Endothelial cell of umbilical vein (primary cell): ENCODE results near the gene PLPP1. TPM values are rescaled to one million over a fixed set of nuclear protein-coding genes. Genes with fewer than 3 reads are reported as not detected.

Source experiments
- BruUV-seq: library from RNA; stranded (reverse); fragments of 400-500 nt; replicated peaks from 2 replicates; lab custom pipeline; 2021; lab: Mats Ljungman, UMichigan
- CTCF ChIA-PET: fragments of 300-600, 350-600 bp; sonication (Branson Sonifier 250); formaldehyde crosslinking; loops from one replicate; lab custom pipeline; 2021; ENCODE audit warnings: antibody characterized with exemption, inconsistent platforms; lab: Charles Lee
- POLR2A ChIA-PET: fragments of 300-600, 350-600 bp; sonication (Branson Sonifier 250); formaldehyde crosslinking; loops from one replicate; lab custom pipeline; 2021; ENCODE audit warnings: antibody characterized with exemption, inconsistent platforms; lab: Charles Lee
- DNase-seq: peaks from one replicate; pipeline ENCODE4 v3.0.0-alpha.2; 2011; ENCODE audit warnings: low read depth, low spot score
- FAIRE-seq: peaks from 2 replicates; lab custom pipeline; 2011; peaks lifted over from hg19 to GRCh38; lab: Jason Lieb, UNC
- H2AFZ ChIP-seq: 2 replicates; pipeline ENCODE4 v1.6.0; 2012; ENCODE audit warnings: low read depth, low read length, control low read depth, inconsistent platforms
- H3K27ac ChIP-seq: 2 replicates; pipeline ENCODE4 v1.5.1; 2011; ENCODE audit warnings: low read depth, mild to moderate bottlenecking, control low read depth, low read length, moderate library complexity; ENCODE audit not compliant: insufficient read depth
- H3K27me3 ChIP-seq, 2 experiments: 2 replicates each; pipeline versions ENCODE4 v1.6.0 to v1.6.1; 2011; ENCODE audit warnings: low read length in 2 of 2, mixed read lengths in 1 of 2; ENCODE audit not compliant: control insufficient read depth in 2 of 2, insufficient read depth in 2 of 2
- H3K36me3 ChIP-seq, 2 experiments: 2 replicates in 1 of 2; 3 replicates in 1 of 2; pipeline ENCODE4 v1.5.1; 2011; ENCODE audit warnings: low read length in 2 of 2, mild to moderate bottlenecking in 1 of 2, moderate library complexity in 1 of 2; ENCODE audit not compliant: control insufficient read depth in 2 of 2, insufficient read depth in 2 of 2; ENCODE audit errors: extremely low read depth in 1 of 2
- H3K4me1 ChIP-seq: 3 replicates; pipeline ENCODE4 v1.5.1; 2011; ENCODE audit warnings: mild to moderate bottlenecking, low read length; ENCODE audit not compliant: control insufficient read depth, insufficient read depth; ENCODE audit errors: extremely low read depth
- H3K4me2 ChIP-seq: 2 replicates; pipeline ENCODE4 v1.6.1; 2011; ENCODE audit warnings: low read length, control low read depth, mixed read lengths; ENCODE audit not compliant: insufficient read depth
- H3K4me3 ChIP-seq, 3 experiments: fragments of 200-600 bp in 1 of 3; sonication (generic), shearing (Covaris generic) in 1 of 3; replicated peaks in 1 of 3; 2 replicates each; pipeline ENCODE4 v1.5.1; 2011 to 2016; ENCODE audit warnings: control low read depth in 3 of 3, low read length in 3 of 3, mild to moderate bottlenecking in 2 of 3, inconsistent platforms in 1 of 3, low read depth in 1 of 3, moderate library complexity in 1 of 3; ENCODE audit not compliant: insufficient read depth in 1 of 3
- H3K79me2 ChIP-seq: 2 replicates; pipeline ENCODE4 v1.6.0; 2012; ENCODE audit warnings: low read length, inconsistent platforms; ENCODE audit not compliant: control insufficient read depth, insufficient read depth
- H3K9ac ChIP-seq: replicated peaks from 2 replicates; pipeline ENCODE3; 2011; ENCODE audit warnings: low read length, control low read depth; ENCODE audit not compliant: insufficient read depth; ENCODE audit errors: extremely low read depth
- H3K9me1 ChIP-seq: replicated peaks from 3 replicates; pipeline ENCODE4 v1.6.0; 2011; ENCODE audit warnings: mild to moderate bottlenecking, low read length; ENCODE audit not compliant: control insufficient read depth, insufficient read depth; ENCODE audit errors: extremely low read depth
- H3K9me3 ChIP-seq: replicated peaks from 2 replicates; pipeline ENCODE4 v1.5.1; 2012; ENCODE audit warnings: low read length, inconsistent platforms; ENCODE audit not compliant: control insufficient read depth, insufficient read depth
- H4K20me1 ChIP-seq: replicated peaks from 2 replicates; pipeline ENCODE3; 2011; ENCODE audit warnings: mild to moderate bottlenecking, low read length; ENCODE audit not compliant: control insufficient read depth, insufficient read depth; ENCODE audit errors: extremely low read depth
- CTCF ChIP-seq, 2 donors: IDR thresholded peaks; 1 replicate in 1 of 2; 2 replicates in 1 of 2; pipeline ENCODE4 v1.5.1; 2011; ENCODE audit warnings: low read length in 2 of 2, mild to moderate bottlenecking in 2 of 2, moderate library complexity in 2 of 2, control low read depth in 1 of 2, inconsistent platforms in 1 of 2, low read depth in 1 of 2; ENCODE audit not compliant: insufficient read depth in 1 of 2; ENCODE audit errors: extremely low read depth in 1 of 2
- EZH2 ChIP-seq: IDR thresholded peaks from 2 replicates; pipeline ENCODE4 v1.6.1; 2012; ENCODE audit warnings: borderline replicate concordance, low read depth, mild to moderate bottlenecking, moderate library complexity, low read length, inconsistent platforms; ENCODE audit not compliant: severe bottlenecking
- FOS ChIP-seq: IDR thresholded peaks from 2 replicates; pipeline ENCODE4 v1.6.1; 2011; ENCODE audit warnings: mild to moderate bottlenecking, low read length, moderate library complexity, borderline replicate concordance; ENCODE audit not compliant: insufficient read depth
- GATA2 ChIP-seq: IDR thresholded peaks from 2 replicates; pipeline ENCODE4 v1.7.0; 2011; ENCODE audit warnings: low read depth, mild to moderate bottlenecking, moderate library complexity, mixed read lengths, low read length; ENCODE audit not compliant: insufficient read length, insufficient read depth
- JUN ChIP-seq: IDR thresholded peaks from 2 replicates; pipeline ENCODE4 v1.6.1; 2011; ENCODE audit warnings: borderline replicate concordance, low read depth; ENCODE audit not compliant: insufficient read length, insufficient read depth
- MAX ChIP-seq: IDR thresholded peaks from 2 replicates; pipeline ENCODE4 v1.6.1; 2011; ENCODE audit not compliant: insufficient read depth, insufficient read length
- MYC ChIP-seq: IDR thresholded peaks from one replicate; pipeline ENCODE4 v1.6.1; 2011; ENCODE audit warnings: mild to moderate bottlenecking, low read depth, low read length
- POLR2A ChIP-seq: IDR thresholded peaks from 2 replicates; pipeline ENCODE4 v1.6.1; 2012; ENCODE audit warnings: low read depth, mild to moderate bottlenecking, control low read depth, low read length
- POLR2AphosphoS5 ChIP-seq: IDR thresholded peaks from 2 replicates; pipeline ENCODE4 v1.6.1; 2012; ENCODE audit warnings: low read depth, mild to moderate bottlenecking, control low read depth, low read length, moderate library complexity; ENCODE audit not compliant: insufficient read depth
- dilution Hi-C: fragments of 300-500 bp; cut with MboI; formaldehyde crosslinking; loops from one replicate; pipeline ENCODE4 v1.15.0; 2019; ENCODE audit warnings: low sequenced_read_pairs; ENCODE audit not compliant: extremely low pct_ligation_motif_present
- intact Hi-C: fragments of 100-400 bp; cut with micrococcal nuclease; formaldehyde crosslinking; loops from one replicate; pipeline ENCODE4 v1.10.0; 2022
- polyA plus RNA-seq, 4 experiments: library from polyadenylated mRNA; depleted of rRNA in 3 of 4; stranded (reverse) in 3 of 4; unstranded in 1 of 4; fragments of >200 nt; gene quantifications; 2 replicates each; pipeline versions ENCODE4 v1.2.1 to v1.2.3, GENCODE V29; 2011 to 2012; ENCODE audit warnings: missing spikeins in 1 of 4
- total RNA-seq: library from RNA; stranded (reverse); gene quantifications from 2 replicates; pipeline ENCODE4 v1.2.3, GENCODE V29; 2021

PLPP1 gene
- total and polyA plus RNA-seq, 2 donors (not counting 3 experiments of a cell fraction or from before 2014, with no cell fraction given): 14.3 to 25.9 TPM

GRCh38 chr5:55497712-55498111 is 37.1 kb downstream of the PLPP1 start:
- POLR2A ChIA-PET: no interaction called here
- CTCF ChIA-PET: no interaction called here
- Histone ChIP-seq H3K79me2 (no peaks in the 10 kb centered on the region), H3K4me2 (no peak overlapping the region), H3K9me1 (no peaks in the 10 kb centered on the region), H3K4me1 (no peaks in the 10 kb centered on the region), H3K4me3 (no peak overlapping the region), H2AFZ (no peak overlapping the region), H3K9ac (no peak overlapping the region), H3K9me3 (no peaks in the 10 kb centered on the region), H3K27ac (no peak overlapping the region), H4K20me1 (no peaks in the 10 kb centered on the region), H3K27me3 (no peaks in the 10 kb centered on the region), H3K36me3 (no peaks in the 10 kb centered on the region)
- no peak for FAIRE-seq
- TF ChIP-seq JUN: no peak
- TF ChIP-seq FOS: no peak
- TF ChIP-seq MYC: no peak
- TF ChIP-seq POLR2A: no peak
- TF ChIP-seq EZH2: no peak
- TF ChIP-seq GATA2: no peak
- no peak for TF ChIP-seq POLR2AphosphoS5
- TF ChIP-seq MAX: no peak
- no peak for TF ChIP-seq CTCF (IDR thresholded peaks at IDR 0.05; ENCODE audit: extremely low read depth in 1 of 2, insufficient read depth in 1 of 2, low read depth in 1 of 2, low read length in 2 of 2)
- BruUV-seq: no TSS peak
- no peak for DNase-seq
- intact Hi-C loops: loop anchor here (1.0 kb wide), 1 partner anchor 26 kb away; no protein-coding TSS in a partner anchor
- dilution Hi-C loops: no loop called here
